IPS-20b (cell line): Measurements from ENCODE around the gene UBQLNL.

Source experiments
- H3K27ac ChIP-seq: one replicate; pipeline ENCODE4 v1.5.1; 2013; ENCODE audit warnings: low read length
- H3K27me3 ChIP-seq: 2 replicates; pipeline ENCODE4 v1.6.1; 2013; ENCODE audit warnings: mild to moderate bottlenecking, low read length, inconsistent platforms; ENCODE audit not compliant: insufficient read depth
- H3K36me3 ChIP-seq: 2 replicates; pipeline ENCODE4 v1.6.1; 2013; ENCODE audit warnings: low read depth, mild to moderate bottlenecking, inconsistent platforms, low read length, moderate library complexity; ENCODE audit not compliant: insufficient read depth
- H3K4me1 ChIP-seq: 2 replicates; pipeline ENCODE4 v1.6.1; 2013; ENCODE audit warnings: mild to moderate bottlenecking, control low read depth, inconsistent platforms, low read length, moderate library complexity; ENCODE audit not compliant: insufficient read depth
- H3K4me3 ChIP-seq: 2 replicates; pipeline ENCODE4 v1.5.1; 2013; ENCODE audit warnings: mild to moderate bottlenecking, low read length, inconsistent platforms
- H3K9ac ChIP-seq: 2 replicates; pipeline ENCODE4 v1.6.1; 2013; ENCODE audit warnings: low read depth, mild to moderate bottlenecking, inconsistent platforms, low read length, moderate library complexity
- H3K9me3 ChIP-seq: 2 replicates; pipeline ENCODE4 v1.6.1; 2013; ENCODE audit warnings: mild to moderate bottlenecking, low read depth, low read length, inconsistent platforms; ENCODE audit not compliant: insufficient read depth

The UBQLNL gene

DNA sequence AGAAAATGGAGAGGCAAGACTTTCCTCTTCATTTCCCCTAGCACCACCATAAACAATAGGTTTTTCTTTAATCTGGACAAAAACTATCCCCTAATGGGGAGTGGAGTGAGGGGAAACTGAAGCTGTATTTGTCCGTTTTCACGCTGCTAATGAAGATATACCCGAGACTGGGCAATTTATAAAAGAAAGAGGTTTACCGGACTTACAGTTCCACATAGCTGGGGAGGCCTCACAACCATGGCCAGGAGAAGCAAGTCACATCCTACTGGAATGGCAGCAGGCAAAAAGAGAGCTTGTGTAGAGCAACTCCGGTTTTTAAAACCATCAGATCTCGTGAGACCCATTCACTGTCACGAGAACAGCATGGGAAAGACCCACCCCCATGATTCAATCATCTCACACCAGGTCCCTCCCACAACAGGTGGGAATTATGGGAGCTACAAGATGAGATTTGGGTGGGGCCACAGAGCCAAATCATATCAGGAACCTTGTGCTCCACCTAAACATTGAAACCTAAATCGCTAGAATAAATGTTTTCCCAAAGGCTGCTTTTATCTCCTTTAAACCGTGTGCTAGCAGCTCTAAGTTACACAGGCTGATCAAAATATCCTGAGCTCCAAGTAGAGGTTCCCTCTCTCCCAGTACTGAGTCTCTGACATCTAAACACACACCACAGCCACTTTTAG lies 11.0 kb downstream of the UBQLNL start:
- Histone ChIP-seq H3K9me3 (no peaks in the 10 kb centered on the region), H3K27me3 (no peaks in the 10 kb centered on the region), H3K9ac (no peak overlapping the region), H3K4me1 (no peaks in the 10 kb centered on the region), H3K27ac (no peak overlapping the region), H3K4me3 (no peak overlapping the region), H3K36me3 (no peaks in the 10 kb centered on the region)

GRCh38 chr11:5504403-5504921 lies 12.0 kb downstream of the UBQLNL start:
- Histone ChIP-seq H3K4me1 (no peaks in the 10 kb centered on the region), H3K27ac (no peak overlapping the region), H3K4me3 (no peak overlapping the region), H3K27me3 (no peaks in the 10 kb centered on the region), H3K9me3 (no peaks in the 10 kb centered on the region), H3K36me3 (no peaks in the 10 kb centered on the region), H3K9ac (no peak overlapping the region)

DNA sequence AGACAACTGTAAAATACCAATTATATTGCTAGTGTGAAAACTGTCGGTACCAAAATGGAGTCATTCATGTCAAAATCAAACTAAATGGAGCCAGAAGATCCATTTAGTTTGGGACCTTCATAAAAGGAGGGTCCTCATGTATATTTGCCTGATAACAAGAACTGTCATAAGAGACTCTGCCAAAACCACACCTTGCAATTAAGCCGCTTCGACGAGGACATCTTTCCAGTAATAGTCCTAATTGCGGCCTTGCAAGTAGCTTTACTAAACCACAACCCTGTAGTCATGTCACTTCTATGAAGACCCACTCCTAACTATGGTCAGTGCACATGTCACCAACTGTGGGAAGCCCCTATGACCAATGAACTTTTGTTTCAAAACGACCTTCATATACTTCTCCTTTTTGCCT lies 16.1 kb downstream of the UBQLNL start:
- H3K4me1 ChIP-seq: no peaks in the 10 kb centered on the region
- H3K36me3 ChIP-seq: no peaks in the 10 kb centered on the region
- H3K4me3 ChIP-seq: no peak overlapping the region
- H3K9ac ChIP-seq: no peak overlapping the region
- H3K9me3 ChIP-seq: no peaks in the 10 kb centered on the region
- no peaks in the 10 kb centered on the region for H3K27me3 ChIP-seq
- H3K27ac ChIP-seq: no peak overlapping the region

DNA sequence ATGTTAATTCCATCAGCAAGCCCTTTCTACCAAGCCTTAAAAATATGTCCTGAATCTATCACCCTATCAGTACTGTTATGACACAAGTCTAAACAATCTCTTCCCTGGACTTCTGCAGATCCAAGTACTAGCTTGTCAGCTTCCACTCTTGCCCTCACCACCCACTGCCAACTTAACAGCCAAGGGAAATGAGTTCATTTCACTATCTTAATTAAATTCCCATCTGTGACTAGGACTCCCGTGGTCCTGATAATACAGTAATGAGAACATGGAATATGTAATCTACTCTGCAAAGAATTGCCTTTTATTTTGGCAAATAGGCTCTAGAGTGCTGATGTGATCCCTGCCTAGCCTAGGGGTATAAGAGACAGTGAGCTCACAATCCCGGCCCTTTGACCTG lies 16.8 kb downstream of the UBQLNL start:
- no peaks in the 10 kb centered on the region for H3K4me1 ChIP-seq
- no peak overlapping the region for H3K4me3 ChIP-seq
- no peak overlapping the region for H3K9ac ChIP-seq

DNA sequence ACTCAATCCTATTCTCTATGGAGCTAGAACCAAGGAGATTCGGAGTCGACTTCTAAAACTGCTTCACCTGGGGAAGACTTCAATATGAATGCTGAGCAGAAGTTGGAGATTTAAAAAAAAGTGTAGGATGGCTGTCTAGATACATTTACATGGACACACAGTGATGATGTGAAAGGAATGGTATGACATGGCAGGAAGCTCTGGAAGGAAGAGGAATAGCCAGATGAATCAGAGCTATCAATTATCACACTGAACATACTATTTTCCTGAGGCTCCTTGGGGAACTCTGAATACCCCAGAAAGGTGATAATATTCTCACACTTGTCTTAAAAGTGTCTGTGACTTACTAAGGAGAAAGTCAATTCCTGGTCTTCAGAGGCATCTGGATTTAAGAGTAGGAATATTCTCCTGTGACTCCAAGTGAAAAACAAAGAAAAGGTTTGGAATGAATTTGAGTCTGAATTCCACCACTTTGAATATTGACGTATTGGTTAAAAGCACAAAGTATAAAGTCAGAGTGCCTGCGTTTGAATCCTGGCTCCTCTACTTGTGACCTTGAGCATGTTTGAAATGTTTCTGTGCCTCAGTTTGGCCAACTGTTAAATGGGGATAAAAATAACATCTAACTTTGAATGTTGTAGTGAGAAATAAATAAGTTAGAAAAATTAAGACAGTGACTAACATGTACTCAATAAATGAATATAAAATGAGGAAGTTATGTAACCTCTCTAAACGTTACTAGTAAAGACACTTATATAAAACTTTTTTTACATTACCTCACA lies 26.7 kb downstream of the UBQLNL start:
- Histone ChIP-seq H3K4me1 (no peaks in the 10 kb centered on the region), H3K36me3 (no peaks in the 10 kb centered on the region), H3K9ac (no peak overlapping the region), H3K9me3 (no peaks in the 10 kb centered on the region), H3K27ac (no peak overlapping the region), H3K27me3 (no peaks in the 10 kb centered on the region; the same call in 1 of the 2 replicates), H3K4me3 (no peak overlapping the region)

More for the DNA sequence above, 16.8 kb downstream of the UBQLNL start:
- Histone ChIP-seq H3K27me3 (no peaks in the 10 kb centered on the region), H3K36me3 (no peaks in the 10 kb centered on the region), H3K9me3 (no peaks in the 10 kb centered on the region), H3K27ac (no peak overlapping the region)

DNA sequence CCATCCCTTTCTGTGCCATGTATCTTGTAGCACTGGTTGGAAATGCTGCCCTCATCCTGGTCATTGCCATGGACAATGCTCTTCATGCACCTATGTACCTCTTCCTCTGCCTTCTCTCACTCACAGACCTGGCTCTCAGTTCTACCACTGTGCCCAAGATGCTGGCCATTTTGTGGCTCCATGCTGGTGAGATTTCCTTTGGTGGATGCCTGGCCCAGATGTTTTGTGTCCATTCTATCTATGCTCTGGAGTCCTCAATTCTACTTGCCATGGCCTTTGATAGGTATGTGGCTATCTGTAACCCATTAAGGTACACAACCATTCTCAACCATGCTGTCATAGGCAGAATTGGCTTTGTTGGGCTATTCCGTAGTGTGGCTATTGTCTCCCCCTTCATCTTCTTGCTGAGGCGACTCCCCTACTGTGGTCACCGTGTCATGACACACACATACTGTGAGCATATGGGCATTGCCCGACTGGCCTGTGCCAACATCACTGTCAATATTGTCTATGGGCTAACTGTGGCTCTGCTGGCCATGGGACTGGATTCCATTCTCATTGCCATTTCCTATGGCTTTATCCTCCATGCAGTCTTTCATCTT lies 27.6 kb downstream of the UBQLNL start:
- no peaks in the 10 kb centered on the region for H3K36me3 ChIP-seq
- no peak overlapping the region for H3K9ac ChIP-seq
- H3K27ac ChIP-seq: no peak overlapping the region
- no peaks in the 10 kb centered on the region for H3K9me3 ChIP-seq
- no peaks in the 10 kb centered on the region for H3K4me1 ChIP-seq
- H3K27me3 ChIP-seq: no peaks in the 10 kb centered on the region; the same call in 1 of the 2 replicates
- no peak overlapping the region for H3K4me3 ChIP-seq

- Histone ChIP-seq H3K36me3 (no peaks in the 10 kb centered on the region), H3K9ac (no peak within 1 kb of the TSS), H3K9me3 (no peaks in the 10 kb centered on the region), H3K4me1 (no peaks in the 10 kb centered on the region), H3K27me3 (no peaks in the 10 kb centered on the region; the same call in 1 of the 2 replicates), H3K4me3 (no peak within 1 kb of the TSS), H3K27ac (no peak within 1 kb of the TSS)
Measured at GRCh38 chr11:5488385-5488784, 28.1 kb downstream of the UBQLNL start, which contains the start of gene OR52D1. Gene OR52D1, plus strand, starts transcription at chr11:5488685. Its CDS starts 22 bp downstream, at chr11:5488707.

DNA sequence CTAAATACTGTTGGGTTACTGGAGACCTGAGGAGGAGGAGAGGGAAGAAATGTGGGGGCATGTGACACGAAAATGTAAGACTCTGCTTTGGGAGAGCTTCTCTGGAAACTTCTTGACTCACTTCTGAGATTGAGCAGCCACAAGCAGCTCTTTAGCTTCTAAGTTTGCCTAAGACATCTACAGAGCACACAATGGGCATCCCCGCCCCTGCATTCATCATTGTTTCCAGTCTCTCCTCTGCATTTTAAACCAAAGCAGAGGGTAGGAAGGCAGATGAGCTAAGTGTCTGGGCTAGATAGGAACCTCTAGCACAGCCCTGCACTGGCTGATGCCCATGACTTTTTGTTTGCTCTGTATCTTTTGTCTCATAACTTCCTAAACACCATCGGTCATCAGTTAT lies 30.1 kb downstream of the UBQLNL start:
- Histone ChIP-seq H3K4me1 (no peaks in the 10 kb centered on the region), H3K27me3 (no peaks in the 10 kb centered on the region; the same call in 1 of the 2 replicates), H3K36me3 (no peaks in the 10 kb centered on the region), H3K27ac (no peak overlapping the region), H3K9ac (no peak overlapping the region), H3K4me3 (no peak overlapping the region), H3K9me3 (no peaks in the 10 kb centered on the region)

- Histone ChIP-seq H3K27ac (no peak overlapping the region), H3K9ac (no peak overlapping the region), H3K9me3 (no peaks in the 10 kb centered on the region)
Measured at GRCh38 chr11:5486003-5486402, 30.5 kb downstream of the UBQLNL start.

GRCh38 chr11:5476186-5476819 lies 40.2 kb downstream of the UBQLNL start:
- H3K4me3 ChIP-seq: no peak overlapping the region
- no peaks in the 10 kb centered on the region; the same call in 1 of the 2 replicates for H3K9me3 ChIP-seq
- H3K27me3 ChIP-seq: no peaks in the 10 kb centered on the region
- H3K9ac ChIP-seq: no peak overlapping the region
- no peaks in the 10 kb centered on the region for H3K4me1 ChIP-seq
- H3K36me3 ChIP-seq: no peaks in the 10 kb centered on the region
- H3K27ac ChIP-seq: no peak overlapping the region

More at GRCh38 chr11:5486003-5486402, 30.5 kb downstream of the UBQLNL start:
- Histone ChIP-seq H3K27me3 (no peaks in the 10 kb centered on the region; the same call in 1 of the 2 replicates), H3K4me3 (no peak overlapping the region), H3K4me1 (no peaks in the 10 kb centered on the region), H3K36me3 (no peaks in the 10 kb centered on the region)

- Histone ChIP-seq H3K4me1 (no peaks in the 10 kb centered on the region), H3K9ac (no peak overlapping the region), H3K4me3 (no peak overlapping the region), H3K9me3 (no peaks in the 10 kb centered on the region; the same call in 1 of the 2 replicates), H3K27me3 (no peaks in the 10 kb centered on the region), H3K36me3 (no peaks in the 10 kb centered on the region), H3K27ac (no peak overlapping the region)
Measured at GRCh38 chr11:5473921-5474320, 42.6 kb downstream of the UBQLNL start.
